GM12864 (cell line): ENCODE results near the gene CLEC2B.

ENCODE experiments used
- DNase-seq: peaks from one replicate; pipeline ENCODE4 v3.0.0-alpha.2; 2011; ENCODE audit warnings: low read depth
- H3K4me3 ChIP-seq: 2 replicates; pipeline ENCODE4 v1.5.1; 2011; ENCODE audit warnings: mild to moderate bottlenecking, low read depth, low read length, control low read depth
- CTCF ChIP-seq: IDR thresholded peaks from 2 replicates; pipeline ENCODE4 v1.5.1; 2011; ENCODE audit warnings: low read depth, mild to moderate bottlenecking, moderate library complexity, low read length, control low read depth, inconsistent platforms; ENCODE audit errors: missing control alignments

Gene CLEC2B

GRCh38 chr12:9806714-9807113 lies 62.4 kb downstream of the CLEC2B start:
- H3K4me3 ChIP-seq: no peak overlapping the region
- no peak for TF ChIP-seq CTCF
- DNase-seq: no peak

GRCh38 chr12:9805883-9806282 lies 63.3 kb downstream of the CLEC2B start:
- no peak for TF ChIP-seq CTCF
- no peak for DNase-seq
- H3K4me3 ChIP-seq: no peak overlapping the region
